ENCODE measurements around the gene OR9G1.
A peak's percentile ranks its signal among the peaks of the same experiment; 100 is the strongest.
"Not testable (repeated sequence)": the region's sequence is repeated elsewhere in the genome, so short reads cannot be mapped to it uniquely, and the experiment has no call there.

The OR9G1 gene, protein sequence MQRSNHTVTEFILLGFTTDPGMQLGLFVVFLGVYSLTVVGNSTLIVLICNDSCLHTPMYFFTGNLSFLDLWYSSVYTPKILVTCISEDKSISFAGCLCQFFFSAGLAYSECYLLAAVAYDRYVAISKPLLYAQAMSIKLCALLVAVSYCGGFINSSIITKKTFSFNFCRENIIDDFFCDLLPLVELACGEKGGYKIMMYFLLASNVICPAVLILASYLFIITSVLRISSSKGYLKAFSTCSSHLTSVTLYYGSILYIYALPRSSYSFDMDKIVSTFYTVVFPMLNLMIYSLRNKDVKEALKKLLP

GRCh38 chr11:56698795-56699194, at the start of gene OR9G1:
TSS of gene OR9G1 (plus strand) at chr11:56699095. CDS start at chr11:56700388, 1,293 bp downstream.
- H3K27me3 ChIP-seq (ENCODE audit: low read depth), result no peaks in the 10 kb centered on the region
- no peak within 1 kb of the TSS for H3K4me3 ChIP-seq
- DNase-seq (ENCODE audit: low spot score in 2 of 2), result no peak
- no peaks in the 10 kb centered on the region for H3K4me1 ChIP-seq
- H3K36me3 ChIP-seq (replicated peaks), result no peaks in the 10 kb centered on the region
- no peaks in the 10 kb centered on the region for H3K9me3 ChIP-seq
- in situ Hi-C loops (cut with MboI; ENCODE audit: low sequenced_read_pairs), result no loop called here

- no peaks in the 10 kb centered on the region for H3K9me3 ChIP-seq
- H3K4me3 ChIP-seq, result no peak overlapping the region
- peak in 1 of 2 experiments; percentile 8 for DNase-seq (ENCODE audit: low spot score in 2 of 2)
- H3K4me1 ChIP-seq, result no peaks in the 10 kb centered on the region
- in situ Hi-C loops (cut with MboI; ENCODE audit: low sequenced_read_pairs), result no loop called here
- H3K27me3 ChIP-seq (ENCODE audit: low read depth), result no peaks in the 10 kb centered on the region
- H3K36me3 ChIP-seq (replicated peaks), result no peaks in the 10 kb centered on the region
Observed at GRCh38 chr11:56659755-56660154, 39.1 kb upstream of the OR9G1 start.

GRCh38 chr11:56663386-56663785, 35.5 kb upstream of the OR9G1 start, which contains the start of gene OR5AR1:
TSS of gene OR5AR1 (plus strand) at chr11:56663686. CDS start at chr11:56663686, 0 bp downstream.
- no peaks in the 10 kb centered on the region for H3K9me3 ChIP-seq
- H3K27me3 ChIP-seq (ENCODE audit: low read depth), result no peaks in the 10 kb centered on the region
- in situ Hi-C loops (cut with MboI; ENCODE audit: low sequenced_read_pairs), result no loop called here
- H3K36me3 ChIP-seq (replicated peaks), result no peaks in the 10 kb centered on the region
- DNase-seq (ENCODE audit: low spot score in 2 of 2), result no peak
- no peak within 1 kb of the TSS for H3K4me3 ChIP-seq
- no peaks in the 10 kb centered on the region for H3K4me1 ChIP-seq

- in situ Hi-C loops (cut with MboI; ENCODE audit: low sequenced_read_pairs), result no loop called here
- Histone ChIP-seq H3K9me3 (no peaks in the 10 kb centered on the region), H3K36me3 (replicated peaks) (no peaks in the 10 kb centered on the region), H3K4me1 (no peaks in the 10 kb centered on the region), H3K27me3 (ENCODE audit: low read depth) (no peaks in the 10 kb centered on the region), H3K4me3 (no peak overlapping the region)
- no peak for DNase-seq (ENCODE audit: low spot score in 2 of 2)
Observed at GRCh38 chr11:56670984-56671383, 27.9 kb upstream of the OR9G1 start.

DNA sequence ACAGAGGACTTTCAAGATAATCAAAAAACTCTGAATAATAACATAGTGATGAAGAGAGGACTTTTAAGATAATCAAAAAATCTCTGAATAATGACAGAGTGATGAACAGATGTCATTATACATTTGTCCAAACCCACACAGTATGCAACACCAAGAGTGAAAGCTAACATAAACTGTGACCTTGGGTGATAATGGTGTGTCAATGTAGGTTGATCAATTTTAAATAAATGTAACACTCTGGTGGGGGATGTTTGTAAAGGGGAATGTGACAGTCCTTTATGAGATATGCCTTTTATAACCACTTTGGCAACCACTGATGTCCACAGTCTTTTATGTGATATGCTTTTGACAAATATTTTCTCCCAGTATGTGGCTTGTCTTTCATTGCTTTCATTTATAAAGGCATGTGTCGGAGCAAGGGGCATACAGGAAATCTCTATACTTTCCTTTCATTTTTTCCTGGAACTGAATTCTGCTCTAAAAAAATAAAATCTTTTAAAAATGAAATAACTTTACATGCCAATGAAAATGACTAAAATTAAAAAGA, 10.3 kb upstream of the OR9G1 start:
- no peaks in the 10 kb centered on the region for H3K9me3 ChIP-seq
- in situ Hi-C loops (cut with MboI; ENCODE audit: low sequenced_read_pairs), result no loop called here
- no peaks in the 10 kb centered on the region for H3K27me3 ChIP-seq (ENCODE audit: low read depth)
- H3K4me1 ChIP-seq, result no peaks in the 10 kb centered on the region
- DNase-seq (ENCODE audit: low spot score in 2 of 2), result no peak
- H3K4me3 ChIP-seq, result no peak overlapping the region
- no peaks in the 10 kb centered on the region for H3K36me3 ChIP-seq (replicated peaks)

GRCh38 chr11:56691179-56691578, 7.7 kb upstream of the OR9G1 start:
- H3K4me3 ChIP-seq; H3K27me3 ChIP-seq (ENCODE audit: low read depth); DNase-seq (ENCODE audit: low spot score in 2 of 2); H3K36me3 ChIP-seq (replicated peaks); H3K4me1 ChIP-seq; in situ Hi-C loops (cut with MboI; ENCODE audit: low sequenced_read_pairs); H3K9me3 ChIP-seq: not testable (repeated sequence)

GRCh38 chr11:56693428-56693827, 5.5 kb upstream of the OR9G1 start:
- H3K27me3 ChIP-seq (ENCODE audit: low read depth), result no peaks in the 10 kb centered on the region
- H3K4me1 ChIP-seq, result no peaks in the 10 kb centered on the region
- no peak for DNase-seq (ENCODE audit: low spot score in 2 of 2)
- no peak overlapping the region for H3K4me3 ChIP-seq
- H3K9me3 ChIP-seq, result no peaks in the 10 kb centered on the region
- in situ Hi-C loops (cut with MboI; ENCODE audit: low sequenced_read_pairs), result no loop called here
- H3K36me3 ChIP-seq (replicated peaks), result no peaks in the 10 kb centered on the region

GRCh38 chr11:56700242-56700913, 1.5 kb downstream of the OR9G1 start:
- no peak for DNase-seq (ENCODE audit: low spot score in 2 of 2)
- no peak overlapping the region for H3K4me3 ChIP-seq
- in situ Hi-C loops (cut with MboI; ENCODE audit: low sequenced_read_pairs), result no loop called here

DNA sequence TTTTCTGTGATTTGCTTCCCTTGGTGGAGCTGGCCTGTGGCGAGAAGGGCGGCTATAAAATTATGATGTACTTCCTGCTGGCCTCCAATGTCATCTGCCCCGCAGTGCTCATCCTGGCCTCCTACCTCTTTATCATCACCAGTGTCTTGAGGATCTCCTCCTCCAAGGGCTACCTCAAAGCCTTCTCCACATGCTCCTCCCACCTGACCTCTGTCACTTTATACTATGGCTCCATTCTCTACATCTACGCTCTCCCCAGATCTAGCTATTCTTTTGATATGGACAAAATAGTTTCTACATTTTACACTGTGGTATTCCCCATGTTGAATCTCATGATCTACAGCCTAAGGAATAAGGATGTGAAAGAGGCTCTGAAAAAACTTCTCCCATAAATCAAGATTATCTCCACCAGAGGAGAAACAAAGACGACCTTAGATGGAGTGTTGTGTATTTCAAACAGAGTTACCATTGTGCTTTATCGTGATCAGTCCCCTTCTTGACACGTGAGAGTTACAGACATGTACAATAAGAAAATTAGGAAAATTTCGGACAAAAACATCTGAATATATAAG, 2.1 kb downstream of the OR9G1 start:
- H3K4me3 ChIP-seq, result no peak overlapping the region
- DNase-seq (ENCODE audit: low spot score in 2 of 2), result no peak
- in situ Hi-C loops (cut with MboI; ENCODE audit: low sequenced_read_pairs), result no loop called here

More at GRCh38 chr11:56700242-56700913, 1.5 kb downstream of the OR9G1 start:
- H3K4me1 ChIP-seq, result no peaks in the 10 kb centered on the region
- no peaks in the 10 kb centered on the region for H3K9me3 ChIP-seq
- H3K27me3 ChIP-seq (ENCODE audit: low read depth), result no peaks in the 10 kb centered on the region
- H3K36me3 ChIP-seq (replicated peaks), result no peaks in the 10 kb centered on the region

DNA sequence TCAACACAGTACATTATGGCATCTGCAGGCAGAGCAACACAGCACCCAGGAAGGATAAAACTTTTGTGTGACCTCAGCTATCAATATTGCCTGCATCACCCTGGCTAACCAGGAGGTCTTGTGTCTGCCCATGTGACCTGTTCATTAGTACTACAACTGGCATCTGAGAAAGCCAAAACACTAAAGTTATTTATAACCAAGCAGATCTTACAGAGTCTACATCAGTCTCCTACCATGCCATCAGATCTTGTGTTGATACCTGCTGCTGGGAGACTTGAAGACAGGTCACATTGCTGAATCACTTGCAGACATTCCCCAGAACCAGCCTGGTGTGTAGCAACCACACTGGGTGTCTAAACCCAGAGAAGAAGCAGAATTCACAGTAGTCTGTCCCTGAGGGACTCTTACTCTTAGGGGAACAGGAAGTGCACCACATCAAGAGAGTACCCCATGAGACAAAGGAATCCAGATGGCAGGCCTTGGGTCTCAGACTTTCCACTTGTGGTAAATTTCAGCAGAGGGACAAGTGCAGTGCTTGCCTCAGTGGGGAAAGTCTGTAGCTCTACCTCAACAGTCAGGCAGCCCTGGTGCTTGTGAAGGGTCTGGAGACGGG, 7.0 kb downstream of the OR9G1 start:
- H3K9me3 ChIP-seq, result no peaks in the 10 kb centered on the region
- no peak overlapping the region for H3K4me3 ChIP-seq
- H3K27me3 ChIP-seq (ENCODE audit: low read depth), result no peaks in the 10 kb centered on the region
- no peaks in the 10 kb centered on the region for H3K36me3 ChIP-seq (replicated peaks)
- no peaks in the 10 kb centered on the region for H3K4me1 ChIP-seq
- DNase-seq (ENCODE audit: low spot score in 2 of 2), result no peak
- in situ Hi-C loops (cut with MboI; ENCODE audit: low sequenced_read_pairs), result no loop called here

More for the DNA sequence above, 2.1 kb downstream of the OR9G1 start:
- Histone ChIP-seq H3K36me3 (replicated peaks) (no peaks in the 10 kb centered on the region), H3K27me3 (ENCODE audit: low read depth) (no peaks in the 10 kb centered on the region), H3K4me1 (no peaks in the 10 kb centered on the region), H3K9me3 (no peaks in the 10 kb centered on the region)

- Histone ChIP-seq H3K36me3 (replicated peaks) (no peaks in the 10 kb centered on the region), H3K9me3 (no peaks in the 10 kb centered on the region), H3K27me3 (ENCODE audit: low read depth) (no peaks in the 10 kb centered on the region), H3K4me3 (no peak overlapping the region), H3K4me1 (no peaks in the 10 kb centered on the region)
- in situ Hi-C loops (cut with MboI; ENCODE audit: low sequenced_read_pairs), result no loop called here
- no peak for DNase-seq (ENCODE audit: low spot score in 2 of 2)
Observed at GRCh38 chr11:56706486-56706885, 7.6 kb downstream of the OR9G1 start.

- no peaks in the 10 kb centered on the region for H3K27me3 ChIP-seq (ENCODE audit: low read depth)
- H3K4me1 ChIP-seq, result no peaks in the 10 kb centered on the region
- H3K9me3 ChIP-seq, result no peaks in the 10 kb centered on the region
- in situ Hi-C loops (cut with MboI; ENCODE audit: low sequenced_read_pairs), result no loop called here
- no peak for DNase-seq (ENCODE audit: low spot score in 2 of 2)
- H3K4me3 ChIP-seq, result no peak overlapping the region
- no peaks in the 10 kb centered on the region for H3K36me3 ChIP-seq (replicated peaks)
Observed at GRCh38 chr11:56714206-56714605, 15.3 kb downstream of the OR9G1 start.

GRCh38 chr11:56716379-56716854, 17.5 kb downstream of the OR9G1 start:
- Histone ChIP-seq H3K27me3 (ENCODE audit: low read depth) (no peaks in the 10 kb centered on the region), H3K4me3 (no peak overlapping the region), H3K4me1 (no peaks in the 10 kb centered on the region), H3K36me3 (replicated peaks) (no peaks in the 10 kb centered on the region), H3K9me3 (no peaks in the 10 kb centered on the region)
- DNase-seq (ENCODE audit: low spot score in 2 of 2), result no peak
- in situ Hi-C loops (cut with MboI; ENCODE audit: low sequenced_read_pairs), result no loop called here

Measured in HAP-1 (cell line).